ENCODE data around the gene REV1. TPM values are rescaled to one million over a fixed set of nuclear protein-coding genes. Genes with fewer than 3 reads are reported as not detected.

Gene REV1
- total and polyA plus RNA-seq, 2 of the 8 experiments (the other 6 are each of a cell fraction or from before 2014, with no cell fraction given), result 16.6 to 34.3 TPM

GRCh38 chr2:99469394-99469793, 20.4 kb downstream of the REV1 start (continued):
- TF ChIP-seq TAF7 (optimal IDR thresholded peaks at IDR 0.05; ENCODE audit: borderline replicate concordance, low read depth, low read length) (no peak), CTBP2 (IDR thresholded peaks at IDR 0.05; ENCODE audit: borderline replicate concordance, insufficient read depth, insufficient read length, low read length) (no peak), ASH2L (IDR thresholded peaks at IDR 0.05; ENCODE audit: low read length) (no peak), TAF1 (IDR thresholded peaks at IDR 0.05; ENCODE audit: low read depth, low read length) (no peak), NRF1 (IDR thresholded peaks at IDR 0.05; ENCODE audit: low read depth, low read length) (no peak), CHD2 (IDR thresholded peaks at IDR 0.05; ENCODE audit: low read length) (no peak), RNF2 (IDR thresholded peaks at IDR 0.05; ENCODE audit: borderline replicate concordance, low read depth, low read length, missing control alignments, poor library complexity, severe bottlenecking) (no peak)
- TF ChIP-seq, protein P1, sequence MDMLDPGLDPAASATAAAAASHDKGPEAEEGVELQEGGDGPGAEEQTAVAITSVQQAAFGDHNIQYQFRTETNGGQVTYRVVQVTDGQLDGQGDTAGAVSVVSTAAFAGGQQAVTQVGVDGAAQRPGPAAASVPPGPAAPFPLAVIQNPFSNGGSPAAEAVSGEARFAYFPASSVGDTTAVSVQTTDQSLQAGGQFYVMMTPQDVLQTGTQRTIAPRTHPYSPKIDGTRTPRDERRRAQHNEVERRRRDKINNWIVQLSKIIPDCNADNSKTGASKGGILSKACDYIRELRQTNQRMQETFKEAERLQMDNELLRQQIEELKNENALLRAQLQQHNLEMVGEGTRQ (IDR thresholded peaks at IDR 0.05; ENCODE audit: low read length), result no peak

Data from H1 (cell line).